Measurements from ENCODE around the gene ADGRF3.
A peak's percentile ranks its signal among the peaks of the same experiment; 100 is the strongest.
"Not testable (repeated sequence)": the region's sequence is repeated elsewhere in the genome, so short reads cannot be mapped to it uniquely, and the experiment has no call there.

ADGRF3 gene

GRCh38 chr2:26346454-26347053, at the start of gene ADGRF3:
Gene ADGRF3 (minus strand): TSS chr2:26346789. CDS start chr2:26346234, 555 bp downstream.
- DNase-seq (ENCODE audit: low read depth), result peak; percentile 54

- DNase-seq (ENCODE audit: low read depth), result no peak
Observed at GRCh38 chr2:26395394-26395793, 48.8 kb upstream of the ADGRF3 start.

- no peak for DNase-seq (ENCODE audit: low read depth)
Observed at GRCh38 chr2:26394694-26395093, 48.1 kb upstream of the ADGRF3 start.

- no peak for DNase-seq (ENCODE audit: low read depth)
Observed at GRCh38 chr2:26387189-26387588, 40.6 kb upstream of the ADGRF3 start.

- no peak for DNase-seq (ENCODE audit: low read depth)
Observed at GRCh38 chr2:26384597-26384996, 38.0 kb upstream of the ADGRF3 start.

- no peak for DNase-seq (ENCODE audit: low read depth)
Observed at GRCh38 chr2:26384183-26384582, 37.6 kb upstream of the ADGRF3 start.

GRCh38 chr2:26382564-26382963, 36.0 kb upstream of the ADGRF3 start:
- no peak for DNase-seq (ENCODE audit: low read depth)

GRCh38 chr2:26380281-26380680, 33.7 kb upstream of the ADGRF3 start:
- no peak for DNase-seq (ENCODE audit: low read depth)

- DNase-seq (ENCODE audit: low read depth), result no peak
Observed at GRCh38 chr2:26376799-26377198, 30.2 kb upstream of the ADGRF3 start.

GRCh38 chr2:26370909-26371308, 24.3 kb upstream of the ADGRF3 start:
- DNase-seq (ENCODE audit: low read depth), result not testable (repeated sequence)

- not testable (repeated sequence) for DNase-seq (ENCODE audit: low read depth)
Observed at GRCh38 chr2:26369664-26370063, 23.1 kb upstream of the ADGRF3 start.

- DNase-seq (ENCODE audit: low read depth), result no peak
Observed at GRCh38 chr2:26366957-26367356, 20.4 kb upstream of the ADGRF3 start.

- DNase-seq (ENCODE audit: low read depth), result no peak
Observed at GRCh38 chr2:26364669-26365068, 18.1 kb upstream of the ADGRF3 start.

GRCh38 chr2:26363958-26364357, 17.4 kb upstream of the ADGRF3 start:
- DNase-seq (ENCODE audit: low read depth), result no peak

- DNase-seq (ENCODE audit: low read depth), result no peak
Observed at GRCh38 chr2:26363323-26363722, 16.7 kb upstream of the ADGRF3 start.

- DNase-seq (ENCODE audit: low read depth), result no peak
Observed at GRCh38 chr2:26359886-26360473, 13.4 kb upstream of the ADGRF3 start.

- no peak for DNase-seq (ENCODE audit: low read depth)
Observed at GRCh38 chr2:26356771-26357170, 10.2 kb upstream of the ADGRF3 start.

- DNase-seq (ENCODE audit: low read depth), result no peak
Observed at GRCh38 chr2:26356111-26356510, 9.5 kb upstream of the ADGRF3 start.

- no peak for DNase-seq (ENCODE audit: low read depth)
Observed at GRCh38 chr2:26355038-26355995, 8.7 kb upstream of the ADGRF3 start.

GRCh38 chr2:26354469-26354868, 7.9 kb upstream of the ADGRF3 start:
- DNase-seq (ENCODE audit: low read depth), result not testable (repeated sequence)

GRCh38 chr2:26352892-26353291, 6.3 kb upstream of the ADGRF3 start:
- DNase-seq (ENCODE audit: low read depth), result no peak

- no peak for DNase-seq (ENCODE audit: low read depth)
Observed at GRCh38 chr2:26351375-26352090, 4.9 kb upstream of the ADGRF3 start.
